Keratinocyte (primary cell): ENCODE measurements around the gene CLEC2D. TPM values are rescaled to one million over a fixed set of nuclear protein-coding genes. Genes with fewer than 3 reads are reported as not detected.
"Not testable (repeated sequence)": the region's sequence is repeated elsewhere in the genome, so short reads cannot be mapped to it uniquely, and the experiment has no call there.

ENCODE experiments used
- DNase-seq: peaks from one replicate; pipeline ENCODE4 v3.0.0-alpha.2; 2011; ENCODE audit warnings: low read depth, missing footprints, low spot score
- FAIRE-seq: peaks from 2 replicates; lab custom pipeline; 2011; peaks lifted over from hg19 to GRCh38; lab: Jason Lieb, UNC
- H2AFZ ChIP-seq: 2 replicates; pipeline ENCODE4 v1.6.0; 2012; ENCODE audit warnings: low read length, control low read depth, inconsistent platforms; ENCODE audit not compliant: control insufficient read depth
- H3K27ac ChIP-seq: 2 replicates; pipeline ENCODE4 v1.5.1; 2011; ENCODE audit warnings: low read length; ENCODE audit not compliant: control insufficient read depth, insufficient read depth
- H3K27me3 ChIP-seq: 3 replicates; pipeline ENCODE4 v1.6.0; 2011; ENCODE audit warnings: low read length; ENCODE audit not compliant: control insufficient read depth, insufficient read depth; ENCODE audit errors: extremely low read depth
- H3K36me3 ChIP-seq, 2 experiments: 2 replicates in 1 of 2; 3 replicates in 1 of 2; pipeline ENCODE4 v1.5.1; 2011; ENCODE audit warnings: low read length in 2 of 2, mild to moderate bottlenecking in 1 of 2; ENCODE audit not compliant: control insufficient read depth in 2 of 2, insufficient read depth in 2 of 2; ENCODE audit errors: extremely low read depth in 1 of 2
- H3K4me1 ChIP-seq: 3 replicates; pipeline ENCODE4 v1.5.1; 2011; ENCODE audit warnings: low read length; ENCODE audit not compliant: control insufficient read depth, insufficient read depth; ENCODE audit errors: extremely low read depth
- H3K4me2 ChIP-seq: 3 replicates; pipeline ENCODE4 v1.6.0; 2011; ENCODE audit warnings: low read depth, low read length; ENCODE audit not compliant: control insufficient read depth, insufficient read depth; ENCODE audit errors: extremely low read depth
- H3K4me3 ChIP-seq, 3 experiments: fragments of 200-600 bp in 1 of 3; sonication (generic) in 1 of 3; 2 replicates in 2 of 3; 3 replicates in 1 of 3; pipeline ENCODE4 v1.5.1; 2011 to 2016; ENCODE audit warnings: low read length in 3 of 3, mild to moderate bottlenecking in 3 of 3, control low read depth in 2 of 3, inconsistent platforms in 1 of 3, low read depth in 1 of 3, mixed read lengths in 1 of 3, mixed run types in 1 of 3, moderate library complexity in 1 of 3; ENCODE audit not compliant: control insufficient read depth in 2 of 3, insufficient read depth in 2 of 3; ENCODE audit errors: extremely low read depth in 1 of 3
- H3K79me2 ChIP-seq: 2 replicates; pipeline ENCODE4 v1.6.0; 2012; ENCODE audit warnings: low read length; ENCODE audit not compliant: control insufficient read depth, insufficient read depth
- H3K9ac ChIP-seq: 3 replicates; pipeline ENCODE4 v1.6.0; 2011; ENCODE audit warnings: low read length; ENCODE audit not compliant: control insufficient read depth, insufficient read depth; ENCODE audit errors: extremely low read depth
- H3K9me1 ChIP-seq: 3 replicates; pipeline ENCODE4 v1.6.0; 2011; ENCODE audit warnings: low read length; ENCODE audit not compliant: control insufficient read depth, insufficient read depth; ENCODE audit errors: extremely low read depth
- H3K9me3 ChIP-seq: 2 replicates; pipeline ENCODE4 v1.5.1; 2012; ENCODE audit warnings: low read depth, low read length; ENCODE audit not compliant: control insufficient read depth
- H4K20me1 ChIP-seq: 3 replicates; pipeline ENCODE4 v1.6.0; 2011; ENCODE audit warnings: low read length; ENCODE audit not compliant: control insufficient read depth, insufficient read depth; ENCODE audit errors: extremely low read depth
- EZH2 ChIP-seq: IDR thresholded peaks from one replicate; pipeline ENCODE4 v1.6.1; 2012; ENCODE audit warnings: inconsistent platforms, mild to moderate bottlenecking, low read length, moderate library complexity
- dilution Hi-C: fragments of 300-500 bp; cut with MboI; formaldehyde crosslinking; loops from one replicate; pipeline ENCODE4 v1.7.0; 2020; ENCODE audit warnings: low sequenced_read_pairs; ENCODE audit not compliant: extremely low pct_ligation_motif_present
- polyA plus RNA-seq, 5 experiments: library from polyadenylated mRNA; depleted of rRNA in 3 of 5; stranded (reverse) in 3 of 5; stranded (forward) in 1 of 5; unstranded in 1 of 5; fragments of >200 nt; gene quantifications; 1 replicate in 1 of 5; 2 replicates in 3 of 5; 3 replicates in 1 of 5; pipeline versions ENCODE4 v1.2.1 to v1.2.3, GENCODE V29; 2011 to 2012; ENCODE audit warnings: missing spikeins in 2 of 5, low read depth in 1 of 5, low replicate concordance in 1 of 5
- TF ChIP-seq, protein P1 (sequence below), 3 experiments: IDR thresholded peaks in 1 of 3; conservative IDR thresholded peaks in 1 of 3; optimal IDR thresholded peaks in 1 of 3; 2 replicates in 2 of 3; 3 replicates in 1 of 3; pipeline versions ENCODE3 to v1.5.1; 2011; ENCODE audit warnings: low read length in 3 of 3, mild to moderate bottlenecking in 3 of 3, moderate library complexity in 2 of 3, control low read depth in 1 of 3, inconsistent platforms in 1 of 3; ENCODE audit not compliant: insufficient read depth in 2 of 3; ENCODE audit errors: extremely low read depth in 1 of 3

CLEC2D gene
- polyA plus RNA-seq, 1 donor (not counting 4 experiments of a cell fraction or from before 2014, with no cell fraction given): 2.3 TPM

GRCh38 chr12:9668161-9669018, 1.1 kb upstream of the CLEC2D start:
- TF ChIP-seq, protein P1, sequence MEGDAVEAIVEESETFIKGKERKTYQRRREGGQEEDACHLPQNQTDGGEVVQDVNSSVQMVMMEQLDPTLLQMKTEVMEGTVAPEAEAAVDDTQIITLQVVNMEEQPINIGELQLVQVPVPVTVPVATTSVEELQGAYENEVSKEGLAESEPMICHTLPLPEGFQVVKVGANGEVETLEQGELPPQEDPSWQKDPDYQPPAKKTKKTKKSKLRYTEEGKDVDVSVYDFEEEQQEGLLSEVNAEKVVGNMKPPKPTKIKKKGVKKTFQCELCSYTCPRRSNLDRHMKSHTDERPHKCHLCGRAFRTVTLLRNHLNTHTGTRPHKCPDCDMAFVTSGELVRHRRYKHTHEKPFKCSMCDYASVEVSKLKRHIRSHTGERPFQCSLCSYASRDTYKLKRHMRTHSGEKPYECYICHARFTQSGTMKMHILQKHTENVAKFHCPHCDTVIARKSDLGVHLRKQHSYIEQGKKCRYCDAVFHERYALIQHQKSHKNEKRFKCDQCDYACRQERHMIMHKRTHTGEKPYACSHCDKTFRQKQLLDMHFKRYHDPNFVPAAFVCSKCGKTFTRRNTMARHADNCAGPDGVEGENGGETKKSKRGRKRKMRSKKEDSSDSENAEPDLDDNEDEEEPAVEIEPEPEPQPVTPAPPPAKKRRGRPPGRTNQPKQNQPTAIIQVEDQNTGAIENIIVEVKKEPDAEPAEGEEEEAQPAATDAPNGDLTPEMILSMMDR (optimal IDR thresholded peaks at IDR 0.05 in 1 of 3, IDR thresholded peaks at IDR 0.05 in 1 of 3, conservative IDR thresholded peaks at IDR 0.05 in 1 of 3; ENCODE audit: extremely low read depth in 1 of 3, insufficient read depth in 2 of 3, low read length in 3 of 3): no peak
- TF ChIP-seq EZH2: no peak
- H3K4me2 ChIP-seq: no peak overlapping the region
- DNase-seq (no peak), FAIRE-seq (no peak)
- H3K27me3 ChIP-seq: no peaks in the 10 kb centered on the region
- no peaks in the 10 kb centered on the region for H4K20me1 ChIP-seq
- no peaks in the 10 kb centered on the region for H3K36me3 ChIP-seq
- H3K4me3 ChIP-seq: no peak overlapping the region
- dilution Hi-C loops: no loop called here
- H3K9ac ChIP-seq: no peak overlapping the region
- H2AFZ ChIP-seq: no peak overlapping the region
- H3K9me3 ChIP-seq: no peaks in the 10 kb centered on the region
- H3K4me1 ChIP-seq: peaks cover 11% of the 10 kb centered on the region
- H3K27ac ChIP-seq: no peak overlapping the region
- H3K79me2 ChIP-seq: no peaks in the 10 kb centered on the region
- H3K9me1 ChIP-seq: no peaks in the 10 kb centered on the region

DNA sequence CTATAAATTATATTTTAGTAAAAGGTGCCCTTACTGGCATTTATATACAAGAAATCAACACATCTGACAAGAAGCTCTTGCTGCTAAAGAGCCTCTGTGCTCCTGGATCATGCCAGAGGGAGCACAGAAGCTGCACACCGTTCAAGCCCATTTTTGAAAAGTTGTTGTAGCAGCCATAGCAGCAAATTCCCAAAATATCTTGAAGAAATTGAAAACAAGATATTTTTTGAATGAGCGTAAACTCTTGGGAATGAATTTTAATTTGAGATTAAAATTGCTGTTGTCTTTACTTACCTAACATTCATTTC, 540 bp upstream of the CLEC2D start:
- Histone ChIP-seq H3K4me1 (peaks cover 17% of the 10 kb centered on the region), H3K36me3 (no peaks in the 10 kb centered on the region), H3K27me3 (no peaks in the 10 kb centered on the region), H3K4me2 (no peak overlapping the region), H3K27ac (no peak overlapping the region), H4K20me1 (no peaks in the 10 kb centered on the region), H2AFZ (no peak overlapping the region), H3K79me2 (no peaks in the 10 kb centered on the region), H3K9me1 (no peaks in the 10 kb centered on the region), H3K9me3 (no peaks in the 10 kb centered on the region), H3K4me3 (no peak overlapping the region), H3K9ac (no peak overlapping the region)
- dilution Hi-C loops: no loop called here
- TF ChIP-seq, protein P1 (optimal IDR thresholded peaks at IDR 0.05 in 1 of 3, IDR thresholded peaks at IDR 0.05 in 1 of 3, conservative IDR thresholded peaks at IDR 0.05 in 1 of 3; ENCODE audit: extremely low read depth in 1 of 3, insufficient read depth in 2 of 3, low read length in 3 of 3): no peak
- no peak for TF ChIP-seq EZH2
- no peak for FAIRE-seq
- DNase-seq: no peak

- H3K79me2 ChIP-seq, H3K27me3 ChIP-seq, H4K20me1 ChIP-seq, H3K9ac ChIP-seq, H3K9me1 ChIP-seq, DNase-seq, H3K4me2 ChIP-seq, H3K9me3 ChIP-seq, FAIRE-seq, H3K36me3 ChIP-seq, H2AFZ ChIP-seq, H3K4me3 ChIP-seq, dilution Hi-C loops, H3K27ac ChIP-seq: not testable (repeated sequence)
- H3K4me1 ChIP-seq: peaks cover 21% of the 10 kb centered on the region
Measured at GRCh38 chr12:9672340-9672739, 2.8 kb downstream of the CLEC2D start.
